COR-L47 (cell line): ENCODE measurements around the gene CASZ1.

ENCODE experiments used
- DNase-seq: peaks from one replicate; lab custom pipeline; 2025; lab: John Stamatoyannopoulos, UW

CASZ1 gene, protein sequence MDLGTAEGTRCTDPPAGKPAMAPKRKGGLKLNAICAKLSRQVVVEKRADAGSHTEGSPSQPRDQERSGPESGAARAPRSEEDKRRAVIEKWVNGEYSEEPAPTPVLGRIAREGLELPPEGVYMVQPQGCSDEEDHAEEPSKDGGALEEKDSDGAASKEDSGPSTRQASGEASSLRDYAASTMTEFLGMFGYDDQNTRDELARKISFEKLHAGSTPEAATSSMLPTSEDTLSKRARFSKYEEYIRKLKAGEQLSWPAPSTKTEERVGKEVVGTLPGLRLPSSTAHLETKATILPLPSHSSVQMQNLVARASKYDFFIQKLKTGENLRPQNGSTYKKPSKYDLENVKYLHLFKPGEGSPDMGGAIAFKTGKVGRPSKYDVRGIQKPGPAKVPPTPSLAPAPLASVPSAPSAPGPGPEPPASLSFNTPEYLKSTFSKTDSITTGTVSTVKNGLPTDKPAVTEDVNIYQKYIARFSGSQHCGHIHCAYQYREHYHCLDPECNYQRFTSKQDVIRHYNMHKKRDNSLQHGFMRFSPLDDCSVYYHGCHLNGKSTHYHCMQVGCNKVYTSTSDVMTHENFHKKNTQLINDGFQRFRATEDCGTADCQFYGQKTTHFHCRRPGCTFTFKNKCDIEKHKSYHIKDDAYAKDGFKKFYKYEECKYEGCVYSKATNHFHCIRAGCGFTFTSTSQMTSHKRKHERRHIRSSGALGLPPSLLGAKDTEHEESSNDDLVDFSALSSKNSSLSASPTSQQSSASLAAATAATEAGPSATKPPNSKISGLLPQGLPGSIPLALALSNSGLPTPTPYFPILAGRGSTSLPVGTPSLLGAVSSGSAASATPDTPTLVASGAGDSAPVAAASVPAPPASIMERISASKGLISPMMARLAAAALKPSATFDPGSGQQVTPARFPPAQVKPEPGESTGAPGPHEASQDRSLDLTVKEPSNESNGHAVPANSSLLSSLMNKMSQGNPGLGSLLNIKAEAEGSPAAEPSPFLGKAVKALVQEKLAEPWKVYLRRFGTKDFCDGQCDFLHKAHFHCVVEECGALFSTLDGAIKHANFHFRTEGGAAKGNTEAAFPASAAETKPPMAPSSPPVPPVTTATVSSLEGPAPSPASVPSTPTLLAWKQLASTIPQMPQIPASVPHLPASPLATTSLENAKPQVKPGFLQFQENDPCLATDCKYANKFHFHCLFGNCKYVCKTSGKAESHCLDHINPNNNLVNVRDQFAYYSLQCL (N-terminal part only)

GRCh38 chr1:10796029-10796944 lies at the start of gene CASZ1:
Gene CASZ1, minus strand, starts transcription at chr1:10796646. Its CDS starts 102,757 bp downstream, at chr1:10693889.
- DNase-seq, result peak; percentile 91

GRCh38 chr1:10843697-10844096 lies 47.3 kb upstream of the CASZ1 start:
- DNase-seq, result no peak

GRCh38 chr1:10841118-10841517 lies 44.7 kb upstream of the CASZ1 start:
- peak; percentile 81 for DNase-seq

DNA sequence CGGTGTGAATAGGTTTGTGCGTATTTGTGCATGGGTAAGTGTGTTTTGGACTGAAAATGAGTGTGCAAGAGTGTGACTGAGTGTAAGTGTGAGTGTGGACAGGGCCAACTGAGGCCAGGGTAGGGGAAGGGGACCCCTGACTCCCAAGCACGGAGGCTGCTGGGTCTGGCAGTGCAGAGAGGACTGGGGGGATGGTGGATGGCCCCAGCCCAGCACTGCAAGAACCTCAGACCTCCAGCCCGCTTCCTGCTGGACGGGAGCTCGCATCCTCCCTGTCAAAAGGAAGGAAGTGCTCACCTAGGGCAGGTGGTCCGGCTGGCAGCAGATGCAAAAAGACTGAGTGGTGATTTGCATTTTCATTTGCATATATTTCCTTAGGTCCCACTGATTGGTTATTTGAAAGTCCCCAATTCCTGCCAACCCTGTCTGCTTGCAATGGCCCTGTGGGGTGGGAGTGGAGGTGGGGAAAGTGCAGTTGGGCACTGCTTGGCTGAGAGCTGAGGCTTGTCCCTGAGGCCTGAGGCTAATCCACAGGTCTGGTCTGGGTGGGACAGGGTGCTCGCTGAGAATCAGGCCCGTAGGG lies 42.8 kb upstream of the CASZ1 start:
- DNase-seq, result no peak

DNA sequence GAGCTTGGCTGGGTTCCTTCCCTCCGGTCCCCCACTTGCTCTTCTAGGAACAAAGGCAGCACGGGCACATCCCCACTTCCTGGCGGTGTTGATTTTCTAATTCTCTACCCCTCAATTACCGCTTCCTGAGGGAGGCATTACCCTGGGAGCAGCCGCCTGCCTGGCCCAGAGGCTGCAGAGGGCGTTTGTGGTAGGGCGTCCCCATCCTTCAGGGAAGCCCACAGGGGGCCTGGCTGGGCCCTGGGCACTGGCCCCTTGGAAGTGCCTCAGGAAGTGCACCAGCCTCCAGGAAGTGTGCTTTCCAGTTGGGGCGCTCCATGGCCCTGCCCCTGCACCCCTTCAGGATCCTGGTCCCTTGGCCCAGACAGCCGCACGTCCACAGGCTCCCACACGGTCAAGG lies 42.1 kb upstream of the CASZ1 start:
- peak; percentile 80 for DNase-seq

- DNase-seq, result no peak
These were observed 40.3 kb upstream of the CASZ1 start for GRCh38 chr1:10836726-10837125.

DNA sequence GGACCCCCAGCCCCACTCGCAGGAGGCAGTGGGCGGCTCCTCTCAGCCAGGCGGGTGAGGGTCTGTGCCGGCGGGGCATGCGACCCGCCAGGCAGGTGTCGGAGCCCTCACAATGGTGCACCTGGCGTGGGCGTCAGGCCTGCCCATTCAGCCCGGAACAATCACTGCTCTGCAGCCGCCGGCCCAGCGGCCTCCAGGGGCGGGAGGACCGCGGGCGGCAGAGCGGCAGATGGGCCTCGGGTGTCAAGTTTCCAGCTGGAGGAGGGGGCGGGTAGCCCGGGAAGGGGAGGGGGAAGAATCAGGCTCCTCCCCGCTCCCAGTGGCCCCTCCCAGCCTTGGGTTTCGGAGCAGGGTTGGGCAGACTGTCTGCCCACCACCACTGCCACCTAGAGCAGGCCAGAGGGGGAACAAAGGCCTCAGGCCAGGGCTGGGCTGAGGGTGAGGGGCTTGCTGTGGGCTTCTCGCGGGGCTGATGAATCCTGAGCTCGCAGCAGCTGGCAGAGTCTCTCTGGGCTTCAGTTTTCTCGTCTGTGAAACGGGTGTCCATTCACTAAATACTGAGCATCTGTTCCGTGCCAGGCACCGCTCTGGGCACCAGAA lies 39.5 kb upstream of the CASZ1 start:
- peak; percentile 93 for DNase-seq

DNA sequence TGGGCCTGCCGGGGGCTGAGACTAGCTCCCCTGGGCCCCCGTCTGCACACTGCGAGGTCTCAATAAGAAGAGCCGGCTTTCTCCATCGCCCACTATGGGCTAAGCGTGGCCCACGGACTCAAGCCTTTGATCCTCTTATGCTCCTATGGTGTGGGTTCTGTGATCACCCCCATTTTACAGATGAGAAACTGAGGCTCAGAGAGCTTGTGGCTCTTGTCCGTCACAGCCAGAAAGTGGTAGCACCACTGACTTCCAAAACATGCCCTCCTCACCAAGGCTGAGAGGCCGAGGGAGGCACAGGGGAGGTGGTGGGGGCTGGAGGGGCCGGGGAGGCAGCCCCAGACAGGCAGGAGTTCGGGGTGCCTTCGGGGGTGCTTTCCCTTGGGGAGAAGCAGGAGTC lies 39.0 kb upstream of the CASZ1 start:
- DNase-seq, result no peak

DNA sequence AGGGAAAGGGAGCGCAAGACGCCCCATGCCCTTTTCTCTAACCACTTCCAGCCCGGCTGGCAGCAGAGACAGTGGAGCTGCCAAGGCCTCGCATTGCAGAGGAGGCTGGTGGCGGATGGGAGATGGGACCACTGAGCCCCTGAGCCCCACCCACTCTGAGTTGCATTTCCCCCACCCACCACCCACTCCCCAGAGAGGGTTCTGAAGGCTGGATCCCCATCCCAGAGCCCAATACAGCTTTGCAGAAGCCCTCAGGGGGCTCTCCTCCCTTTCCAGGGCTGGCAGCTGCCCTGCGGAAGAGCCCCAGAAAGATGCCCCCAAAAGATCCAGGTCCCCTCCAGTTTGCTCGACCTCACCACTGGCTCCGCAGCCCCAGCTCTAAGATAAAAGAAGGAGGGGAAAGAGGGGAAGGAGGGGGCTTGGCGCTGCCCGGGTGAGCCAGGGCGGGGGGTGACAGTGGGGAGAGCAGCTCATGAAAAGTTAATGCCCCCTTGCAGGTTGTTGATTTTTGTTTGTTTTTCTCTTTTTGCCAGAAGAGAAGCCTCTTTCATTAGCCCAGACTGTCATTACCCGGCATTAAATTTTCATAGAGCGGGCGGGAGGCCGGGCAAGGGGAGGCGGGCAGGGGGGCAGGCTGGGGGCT lies 38.4 kb upstream of the CASZ1 start:
- peak; percentile 80 for DNase-seq

DNA sequence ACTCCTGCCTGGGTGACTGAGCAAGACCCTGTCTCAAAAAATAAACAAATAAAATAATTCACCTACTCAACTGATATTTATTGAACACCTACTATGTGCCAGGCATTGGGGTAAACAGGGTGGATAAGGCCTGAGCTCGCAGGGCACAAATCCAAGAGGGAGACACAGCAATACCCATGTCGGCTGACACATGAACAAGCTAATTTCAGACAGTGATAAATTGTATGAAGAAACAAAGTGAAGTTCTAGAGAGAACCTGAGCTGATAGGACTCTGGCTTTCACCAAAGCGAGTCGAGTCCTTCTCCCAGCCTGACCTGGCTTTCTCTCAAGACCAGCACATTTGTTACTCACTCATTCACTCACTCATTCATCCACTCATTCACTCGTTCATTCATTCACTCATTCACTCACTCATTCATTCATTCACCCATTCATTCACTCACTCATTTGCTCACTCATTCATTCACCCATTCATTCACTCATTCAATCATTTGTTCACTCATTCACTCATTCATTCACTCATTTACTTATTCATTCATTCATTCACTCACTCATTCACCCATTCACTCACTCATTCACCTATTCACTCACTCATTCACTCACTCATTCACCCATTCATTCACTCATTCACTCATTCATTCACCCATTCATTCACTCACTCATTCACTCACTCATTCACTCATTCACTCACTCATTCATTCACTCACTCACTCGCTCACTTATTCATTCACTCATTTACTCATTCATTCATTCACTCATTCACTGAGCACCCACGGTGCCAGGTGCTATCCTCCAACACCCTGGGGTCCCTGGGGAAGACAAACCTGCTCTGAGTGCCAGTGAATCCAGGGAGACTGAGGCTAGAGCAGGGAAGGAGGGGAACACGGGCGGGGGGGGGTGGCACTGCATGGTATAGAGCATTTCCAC lies 37.4 kb upstream of the CASZ1 start:
- no peak for DNase-seq

- DNase-seq, result no peak
These were observed 36.3 kb upstream of the CASZ1 start for GRCh38 chr1:10832703-10833102.

DNA sequence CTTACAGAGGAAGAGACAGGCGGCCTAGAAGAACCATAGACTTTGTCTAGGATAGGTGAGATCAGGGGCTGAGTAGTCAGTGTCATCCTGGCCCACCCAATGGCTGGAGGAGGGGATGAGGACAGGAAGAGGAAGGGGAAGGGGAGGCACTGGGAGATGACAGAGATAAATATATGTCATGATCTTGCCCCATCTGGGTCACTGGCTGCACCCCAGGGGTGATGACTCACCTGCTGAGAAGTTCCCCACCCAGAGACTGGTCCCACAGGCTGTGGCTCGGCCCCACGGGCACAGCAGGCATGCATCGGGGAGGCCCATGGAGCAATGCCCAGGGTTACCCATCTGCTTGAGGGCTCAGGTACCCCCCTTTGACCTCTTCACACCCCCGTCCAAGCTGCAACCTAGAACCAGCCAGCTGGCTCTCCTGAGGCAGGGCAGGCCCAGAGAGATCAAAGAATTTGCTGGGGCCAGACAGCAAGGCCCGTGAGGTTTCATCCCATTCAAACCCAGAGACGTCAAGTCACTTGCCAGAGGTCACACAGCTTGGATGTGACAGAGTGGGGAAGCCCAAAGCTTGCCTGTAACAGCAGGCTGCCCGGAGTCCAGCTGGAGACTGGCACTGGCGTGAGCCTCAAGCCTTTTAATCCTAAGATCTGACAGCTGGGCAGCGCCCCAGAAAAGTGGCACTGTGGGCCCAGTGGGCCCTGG lies 34.7 kb upstream of the CASZ1 start:
- no peak for DNase-seq

- DNase-seq, result no peak
These were observed 33.6 kb upstream of the CASZ1 start for GRCh38 chr1:10829965-10830515.

GRCh38 chr1:10829067-10829818 lies 32.8 kb upstream of the CASZ1 start:
- DNase-seq, result no peak

DNA sequence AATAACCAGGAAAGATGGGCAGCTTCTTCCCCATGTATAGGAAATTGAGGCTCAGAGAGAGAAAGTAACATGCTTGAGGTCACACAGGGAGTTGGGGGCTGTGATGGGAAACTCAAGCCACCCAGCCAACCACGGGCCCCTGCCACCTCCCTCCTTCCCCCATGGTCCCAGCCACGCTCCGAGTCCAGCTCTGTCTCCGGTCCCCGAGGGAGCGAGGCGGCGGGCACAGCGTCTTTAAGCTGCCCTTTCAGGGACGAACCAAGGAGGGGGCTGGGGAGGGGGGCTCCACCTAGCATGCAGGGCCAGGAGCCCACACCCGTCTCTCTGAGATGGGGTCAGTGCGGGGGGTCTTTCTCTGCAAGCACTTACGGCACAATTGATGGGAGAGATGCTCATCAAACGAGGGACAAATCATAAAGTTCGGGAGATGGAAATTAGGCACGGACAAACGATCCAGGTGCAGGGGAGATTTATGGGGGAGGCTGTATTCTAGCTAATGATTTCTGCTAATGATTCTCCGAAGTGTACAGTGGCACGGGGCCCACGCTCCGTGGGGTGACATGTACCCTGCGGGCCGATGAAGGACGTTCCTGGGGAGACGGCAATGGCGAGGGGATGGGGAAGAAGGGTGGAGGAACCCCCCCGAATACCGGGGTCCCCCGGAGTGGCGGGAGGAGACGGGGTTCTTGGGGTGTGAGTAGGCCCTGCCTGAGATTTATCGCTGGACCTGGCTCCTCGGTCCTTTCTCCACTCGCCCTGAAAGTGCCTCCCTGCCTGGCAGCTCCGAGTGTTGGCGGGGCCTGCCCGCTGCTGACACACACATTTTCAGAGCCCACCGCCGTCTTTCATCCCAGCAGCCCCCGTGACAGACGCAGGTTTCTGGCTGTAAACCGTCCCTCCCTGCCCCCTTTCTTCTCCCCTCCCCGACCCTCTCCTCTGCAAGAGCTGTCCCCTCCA lies 31.2 kb upstream of the CASZ1 start:
- DNase-seq, result no peak

DNA sequence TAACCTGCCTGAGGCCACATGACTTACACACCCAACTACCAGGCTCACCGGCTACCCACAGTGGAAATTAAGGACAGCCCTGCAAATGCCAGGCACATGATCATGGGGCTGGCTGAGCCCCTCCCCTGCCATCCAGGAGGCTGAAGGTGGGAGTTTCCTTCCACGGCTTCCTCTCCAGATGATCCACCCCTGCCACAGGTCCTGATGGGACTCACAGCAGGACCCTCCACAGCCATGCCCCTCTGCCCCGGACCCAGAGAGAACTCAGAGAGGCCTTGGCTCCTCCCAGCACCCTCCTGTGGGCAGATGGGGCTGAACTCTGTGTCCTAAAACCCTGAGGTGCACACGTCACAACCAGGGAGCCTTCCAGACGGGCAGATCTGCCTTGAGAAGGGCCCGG lies 29.1 kb upstream of the CASZ1 start:
- DNase-seq, result no peak
